NCI-H1105 (cell line): ENCODE data around the gene DHRSX.
"Not testable (repeated sequence)": the region's sequence is repeated elsewhere in the genome, so short reads cannot be mapped to it uniquely, and the experiment has no call there.

ENCODE experiments used
- DNase-seq: peaks from one replicate; lab custom pipeline; 2025; lab: John Stamatoyannopoulos, UW

Gene DHRSX

GRCh38 chrX:2263203-2263602, 237.6 kb downstream of the DHRSX start:
- no peak for DNase-seq

GRCh38 chrX:2262668-2263055, 238.1 kb downstream of the DHRSX start:
- DNase-seq = no peak

GRCh38 chrX:2261831-2262667, 238.7 kb downstream of the DHRSX start:
- DNase-seq = no peak

GRCh38 chrX:2252331-2253065, 248.3 kb downstream of the DHRSX start:
- no peak for DNase-seq

- no peak for DNase-seq
Observed at GRCh38 chrX:2251211-2251610, 249.6 kb downstream of the DHRSX start.

- DNase-seq = no peak
Observed at GRCh38 chrX:2243913-2244460, 256.8 kb downstream of the DHRSX start.

- DNase-seq = no peak
Observed at GRCh38 chrX:2242980-2243379, 257.8 kb downstream of the DHRSX start.

- DNase-seq = no peak
Observed at GRCh38 chrX:2242326-2242725, 258.4 kb downstream of the DHRSX start.

- DNase-seq = not testable (repeated sequence)
Observed at GRCh38 chrX:2241496-2241895, 259.3 kb downstream of the DHRSX start.

- not testable (repeated sequence) for DNase-seq
Observed at GRCh38 chrX:2240761-2241160, 260.0 kb downstream of the DHRSX start.

- DNase-seq = no peak
Observed at GRCh38 chrX:2237976-2238375, 262.8 kb downstream of the DHRSX start.

- no peak for DNase-seq
Observed at GRCh38 chrX:2231570-2232192, 269.1 kb downstream of the DHRSX start.

- DNase-seq = no peak
Observed at GRCh38 chrX:2230457-2230856, 270.3 kb downstream of the DHRSX start.

GRCh38 chrX:2228536-2228935, 272.2 kb downstream of the DHRSX start:
- DNase-seq = no peak

GRCh38 chrX:2226906-2227656, 273.7 kb downstream of the DHRSX start:
- DNase-seq = no peak

GRCh38 chrX:2226182-2226581, 274.6 kb downstream of the DHRSX start:
- no peak for DNase-seq

- DNase-seq = no peak
Observed at GRCh38 chrX:2224597-2225235, 276.1 kb downstream of the DHRSX start.

GRCh38 chrX:2224161-2224560, 276.6 kb downstream of the DHRSX start:
- no peak for DNase-seq

- DNase-seq = no peak
Observed at GRCh38 chrX:2220829-2221567, 279.8 kb downstream of the DHRSX start.

GRCh38 chrX:2220296-2220695, 280.5 kb downstream of the DHRSX start:
- no peak for DNase-seq
